ENCODE data around the gene RFNG.

DNA sequence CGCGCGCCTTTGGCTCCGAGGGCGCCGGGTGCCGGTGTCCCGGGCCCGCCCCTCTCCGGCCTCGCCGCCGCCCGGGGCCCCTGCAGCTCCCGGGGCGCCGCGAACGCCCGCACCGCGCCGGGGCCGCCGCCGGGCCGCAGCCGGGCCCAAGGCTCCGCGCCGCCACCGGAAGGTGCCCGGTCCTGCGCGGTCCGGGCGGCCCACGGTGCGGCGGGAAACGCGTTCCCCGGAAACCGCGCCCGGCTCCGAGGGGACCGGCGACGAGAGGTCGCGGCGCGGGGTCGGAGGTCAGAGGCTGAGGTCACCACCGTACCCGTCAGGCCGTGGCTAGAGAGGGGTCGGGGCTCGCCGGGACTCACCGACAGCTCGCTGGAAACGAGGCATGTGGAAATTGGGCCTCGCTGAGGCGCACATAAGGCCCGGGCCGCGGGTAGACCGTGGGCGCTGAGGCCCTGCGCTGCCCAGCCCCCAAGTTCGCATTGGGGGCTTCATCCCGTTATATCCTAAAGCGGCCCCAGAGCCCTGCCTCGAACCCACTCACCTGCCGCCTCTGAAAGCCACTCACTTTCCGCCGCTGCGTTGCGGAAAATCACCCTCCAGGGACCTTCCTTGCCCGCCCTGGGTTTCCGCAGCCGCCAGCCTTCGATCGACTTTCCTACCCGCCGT is 14.2 kb upstream of the RFNG start, which contains the start of gene DUS1L:
- TF ChIP-seq, protein P1, sequence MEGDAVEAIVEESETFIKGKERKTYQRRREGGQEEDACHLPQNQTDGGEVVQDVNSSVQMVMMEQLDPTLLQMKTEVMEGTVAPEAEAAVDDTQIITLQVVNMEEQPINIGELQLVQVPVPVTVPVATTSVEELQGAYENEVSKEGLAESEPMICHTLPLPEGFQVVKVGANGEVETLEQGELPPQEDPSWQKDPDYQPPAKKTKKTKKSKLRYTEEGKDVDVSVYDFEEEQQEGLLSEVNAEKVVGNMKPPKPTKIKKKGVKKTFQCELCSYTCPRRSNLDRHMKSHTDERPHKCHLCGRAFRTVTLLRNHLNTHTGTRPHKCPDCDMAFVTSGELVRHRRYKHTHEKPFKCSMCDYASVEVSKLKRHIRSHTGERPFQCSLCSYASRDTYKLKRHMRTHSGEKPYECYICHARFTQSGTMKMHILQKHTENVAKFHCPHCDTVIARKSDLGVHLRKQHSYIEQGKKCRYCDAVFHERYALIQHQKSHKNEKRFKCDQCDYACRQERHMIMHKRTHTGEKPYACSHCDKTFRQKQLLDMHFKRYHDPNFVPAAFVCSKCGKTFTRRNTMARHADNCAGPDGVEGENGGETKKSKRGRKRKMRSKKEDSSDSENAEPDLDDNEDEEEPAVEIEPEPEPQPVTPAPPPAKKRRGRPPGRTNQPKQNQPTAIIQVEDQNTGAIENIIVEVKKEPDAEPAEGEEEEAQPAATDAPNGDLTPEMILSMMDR (IDR thresholded peaks at IDR 0.05; ENCODE audit: low read depth, low read length, poor library complexity, severe bottlenecking): no peak
- no peak for TF ChIP-seq EZH2phosphoT487 (IDR thresholded peaks at IDR 0.05; ENCODE audit: borderline replicate concordance, low read length)
